Type B pancreatic cell (in vitro differentiated cells): ENCODE data around the gene MAPRE2. TPM values are rescaled to one million over a fixed set of nuclear protein-coding genes. Genes with fewer than 3 reads are reported as not detected.
"Not testable (repeated sequence)": the region's sequence is repeated elsewhere in the genome, so short reads cannot be mapped to it uniquely, and the experiment has no call there.

ENCODE experiments used
- DNase-seq: peaks from one replicate; pipeline ENCODE4 v3.0.0; 2021; ENCODE audit warnings: mixed read lengths; ENCODE audit not compliant: unreplicated experiment; ENCODE audit errors: extremely low spot score
- H3K27ac Mint-ChIP-seq: 2 replicates; pipeline ENCODE4 v1.8.0; 2021; ENCODE audit warnings: mild to moderate bottlenecking, mixed read lengths
- H3K27me3 Mint-ChIP-seq: 2 replicates; pipeline ENCODE4 v1.8.0; 2021; ENCODE audit warnings: mixed read lengths
- H3K36me3 Mint-ChIP-seq: 2 replicates; pipeline ENCODE4 v1.8.0; 2021; ENCODE audit warnings: mixed read lengths
- H3K4me1 Mint-ChIP-seq: one replicate; pipeline ENCODE4 v1.8.0; 2021; ENCODE audit warnings: mixed read lengths; ENCODE audit not compliant: unreplicated experiment
- H3K4me3 Mint-ChIP-seq: 2 replicates; pipeline ENCODE4 v1.8.0; 2021; ENCODE audit warnings: mild to moderate bottlenecking, mixed read lengths
- H3K9me3 Mint-ChIP-seq: 2 replicates; pipeline ENCODE4 v1.8.0; 2021; ENCODE audit warnings: mixed read lengths
- total RNA-seq: library from RNA; stranded (reverse); gene quantifications from 2 replicates; pipeline ENCODE4 v1.2.1, GENCODE V29; 2021; ENCODE audit warnings: low replicate concordance
- TF ChIP-seq, protein P1 (sequence below): fragments of 200-600 bp; sonication (generic); conservative IDR thresholded peaks from 2 replicates; pipeline ENCODE4 v1.5.0; 2021; ENCODE audit warnings: antibody characterized with exemption, mild to moderate bottlenecking

The MAPRE2 gene
- total RNA-seq, 1 donor from 2014 or later, result 28.0 TPM

DNA sequence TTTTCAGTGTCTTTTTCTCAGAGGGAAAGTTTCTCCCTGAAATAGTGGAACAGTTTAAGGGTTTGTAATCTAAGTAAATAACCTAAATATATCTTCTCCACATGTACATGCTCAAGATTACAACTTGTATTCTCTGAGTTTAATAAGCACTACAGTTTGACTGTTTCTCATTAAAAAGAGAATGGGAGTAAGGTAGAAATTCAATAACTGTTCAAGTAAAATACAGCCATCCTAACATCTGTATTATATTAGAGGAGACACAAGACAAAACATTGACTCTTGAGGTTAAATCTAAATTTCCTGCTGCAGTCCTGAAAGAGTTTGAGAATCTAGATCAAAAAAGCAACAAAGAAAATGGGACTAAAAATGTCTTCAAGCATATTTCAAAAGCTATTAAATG lies 126.6 kb downstream of the MAPRE2 start:
- no peaks in the 10 kb centered on the region for H3K27me3 Mint-ChIP-seq
- H3K36me3 Mint-ChIP-seq, result no peaks in the 10 kb centered on the region
- H3K9me3 Mint-ChIP-seq, result no peaks in the 10 kb centered on the region
- H3K4me3 Mint-ChIP-seq, result no peak overlapping the region
- TF ChIP-seq, protein P1, sequence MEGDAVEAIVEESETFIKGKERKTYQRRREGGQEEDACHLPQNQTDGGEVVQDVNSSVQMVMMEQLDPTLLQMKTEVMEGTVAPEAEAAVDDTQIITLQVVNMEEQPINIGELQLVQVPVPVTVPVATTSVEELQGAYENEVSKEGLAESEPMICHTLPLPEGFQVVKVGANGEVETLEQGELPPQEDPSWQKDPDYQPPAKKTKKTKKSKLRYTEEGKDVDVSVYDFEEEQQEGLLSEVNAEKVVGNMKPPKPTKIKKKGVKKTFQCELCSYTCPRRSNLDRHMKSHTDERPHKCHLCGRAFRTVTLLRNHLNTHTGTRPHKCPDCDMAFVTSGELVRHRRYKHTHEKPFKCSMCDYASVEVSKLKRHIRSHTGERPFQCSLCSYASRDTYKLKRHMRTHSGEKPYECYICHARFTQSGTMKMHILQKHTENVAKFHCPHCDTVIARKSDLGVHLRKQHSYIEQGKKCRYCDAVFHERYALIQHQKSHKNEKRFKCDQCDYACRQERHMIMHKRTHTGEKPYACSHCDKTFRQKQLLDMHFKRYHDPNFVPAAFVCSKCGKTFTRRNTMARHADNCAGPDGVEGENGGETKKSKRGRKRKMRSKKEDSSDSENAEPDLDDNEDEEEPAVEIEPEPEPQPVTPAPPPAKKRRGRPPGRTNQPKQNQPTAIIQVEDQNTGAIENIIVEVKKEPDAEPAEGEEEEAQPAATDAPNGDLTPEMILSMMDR, result no peak
- DNase-seq, result no peak
- H3K27ac Mint-ChIP-seq, result no peak overlapping the region
- H3K4me1 Mint-ChIP-seq, result peaks cover 23% of the 10 kb centered on the region

- not testable (repeated sequence) for H3K27ac Mint-ChIP-seq, H3K27me3 Mint-ChIP-seq, H3K9me3 Mint-ChIP-seq, H3K36me3 Mint-ChIP-seq, DNase-seq, H3K4me3 Mint-ChIP-seq
- peaks cover 27% of the 10 kb centered on the region for H3K4me1 Mint-ChIP-seq
Measured at GRCh38 chr18:35170323-35170722, 129.1 kb downstream of the MAPRE2 start.

- DNase-seq, result no peak
- Mint-ChIP-seq H3K4me3 (no peak overlapping the region), H3K4me1 (peaks cover 23% of the 10 kb centered on the region), H3K9me3 (no peaks in the 10 kb centered on the region), H3K27me3 (no peaks in the 10 kb centered on the region), H3K27ac (no peak overlapping the region), H3K36me3 (no peaks in the 10 kb centered on the region)
- TF ChIP-seq, protein P1, result no peak
Measured at GRCh38 chr18:35171315-35171987, 130.2 kb downstream of the MAPRE2 start.

GRCh38 chr18:35172009-35172408 lies 130.8 kb downstream of the MAPRE2 start:
- Mint-ChIP-seq H3K27me3 (no peaks in the 10 kb centered on the region), H3K36me3 (no peaks in the 10 kb centered on the region), H3K4me1 (peaks cover 23% of the 10 kb centered on the region), H3K4me3 (no peak overlapping the region), H3K9me3 (no peaks in the 10 kb centered on the region), H3K27ac (no peak overlapping the region)
- no peak for DNase-seq
- TF ChIP-seq, protein P1, result no peak

DNA sequence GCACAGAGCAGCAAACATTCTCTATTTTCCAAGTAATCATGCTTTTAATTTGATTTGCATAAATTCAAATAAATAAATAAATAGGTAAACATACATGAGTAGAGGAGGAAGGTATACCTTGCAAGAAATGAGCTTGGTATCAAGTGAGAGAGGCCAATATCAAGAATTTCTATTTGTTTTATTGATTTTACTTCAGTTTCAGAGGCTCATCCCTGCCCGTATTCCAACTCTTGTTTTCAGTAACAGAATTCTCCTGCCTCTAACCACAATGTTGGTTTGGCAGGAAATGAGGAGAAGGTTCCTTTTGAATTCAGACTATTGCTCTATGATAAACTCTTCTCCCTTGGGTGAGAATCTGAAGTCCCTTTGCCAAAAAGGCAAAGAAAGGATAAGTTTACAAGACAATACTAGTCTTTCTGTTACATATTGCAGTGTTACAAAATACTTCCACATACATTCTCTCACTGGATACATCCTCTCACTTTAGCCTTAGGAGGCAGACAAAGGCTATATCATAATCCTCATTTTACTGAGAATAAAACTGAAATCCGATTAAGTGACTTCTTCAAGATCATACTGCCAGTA lies 131.3 kb downstream of the MAPRE2 start:
- H3K4me3 Mint-ChIP-seq, result no peak overlapping the region
- no peaks in the 10 kb centered on the region for H3K27me3 Mint-ChIP-seq
- H3K9me3 Mint-ChIP-seq, result no peaks in the 10 kb centered on the region
- no peaks in the 10 kb centered on the region for H3K36me3 Mint-ChIP-seq
- no peak overlapping the region for H3K27ac Mint-ChIP-seq
- DNase-seq, result no peak
- TF ChIP-seq, protein P1, result no peak
- H3K4me1 Mint-ChIP-seq, result peaks cover 23% of the 10 kb centered on the region

- TF ChIP-seq, protein P1, result no peak
- peaks cover 14% of the 10 kb centered on the region for H3K4me1 Mint-ChIP-seq
- no peak overlapping the region for H3K27ac Mint-ChIP-seq
- no peak for DNase-seq
- H3K27me3 Mint-ChIP-seq, result no peaks in the 10 kb centered on the region
- no peaks in the 10 kb centered on the region for H3K36me3 Mint-ChIP-seq
- no peak overlapping the region for H3K4me3 Mint-ChIP-seq
- no peaks in the 10 kb centered on the region for H3K9me3 Mint-ChIP-seq
Measured at GRCh38 chr18:35174093-35174731, 133.0 kb downstream of the MAPRE2 start.
